Right atrium auricular region (tissue), 2 donors: Measurements from ENCODE around the gene TCAIM. TPM values are rescaled to one million over a fixed set of nuclear protein-coding genes. Genes with fewer than 3 reads are reported as not detected.
A peak's percentile ranks its signal among the peaks of the same experiment; 100 is the strongest.
"Not testable (repeated sequence)": the region's sequence is repeated elsewhere in the genome, so short reads cannot be mapped to it uniquely, and the experiment has no call there.

Experiments used
- DNase-seq: peaks from one replicate; pipeline ENCODE4 v3.0.0-alpha.2; 2019; ENCODE audit warnings: low spot score
- H3K27ac ChIP-seq, 2 donors: fragments of 200-600 bp; sonication (generic); 1 replicate in 1 of 2; 2 replicates in 1 of 2; pipeline ENCODE4 v1.5.1; 2016 to 2019
- H3K27me3 ChIP-seq, 2 donors: fragments of 200-600 bp; sonication (generic); one replicate each; pipeline versions ENCODE4 v1.5.1 to v1.6.0; 2017 to 2019
- H3K36me3 ChIP-seq: fragments of 200-600 bp; sonication (generic); one replicate; pipeline ENCODE4 v1.5.1; 2016
- H3K4me1 ChIP-seq, 2 donors: fragments of 200-600 bp; sonication (generic); one replicate each; pipeline versions ENCODE4 v1.5.1 to v1.6.0; 2017 to 2019
- H3K4me3 ChIP-seq, 2 donors: fragments of 200-600 bp; sonication (generic); 1 replicate in 1 of 2; 2 replicates in 1 of 2; pipeline ENCODE4 v1.5.1; 2017 to 2019; ENCODE audit warnings: mild to moderate bottlenecking in 1 of 2, moderate library complexity in 1 of 2
- H3K9me3 ChIP-seq, 2 donors: fragments of 200-600 bp; sonication (generic); one replicate each; pipeline ENCODE4 v1.5.1; 2019
- CTCF ChIP-seq, 2 donors: fragments of 200-600 bp; sonication (generic); IDR thresholded peaks; one replicate each; pipeline ENCODE4 v1.5.1; 2019; ENCODE audit warnings: antibody characterized with exemption in 2 of 2
- total RNA-seq, 2 donors: library from RNA; depleted of rRNA; stranded (reverse); fragments of >200 nt; gene quantifications; one replicate each; pipeline ENCODE4 v1.1.0, GENCODE V29; 2016

TCAIM gene
- total RNA-seq, 2 donors from 2014 or later = 18.8 to 37.6 TPM

- Histone ChIP-seq H3K9me3 (no peaks in the 10 kb centered on the region), H3K4me3 (no peak overlapping the region), H3K27me3 (no peaks in the 10 kb centered on the region), H3K4me1 (no peaks in the 10 kb centered on the region), H3K36me3 (no peaks in the 10 kb centered on the region), H3K27ac (no peak overlapping the region)
- peak; percentile 53 for DNase-seq
- no peak for TF ChIP-seq CTCF (IDR thresholded peaks at IDR 0.05)
Observed at GRCh38 chr3:44411031-44411645, 72.6 kb downstream of the TCAIM start.

GRCh38 chr3:44412365-44412764 lies 73.8 kb downstream of the TCAIM start:
- Histone ChIP-seq H3K9me3 (no peaks in the 10 kb centered on the region), H3K36me3 (no peaks in the 10 kb centered on the region), H3K27me3 (no peaks in the 10 kb centered on the region), H3K4me3 (no peak overlapping the region), H3K4me1 (no peaks in the 10 kb centered on the region), H3K27ac (no peak overlapping the region)
- peak; percentile 49 for DNase-seq
- no peak for TF ChIP-seq CTCF (IDR thresholded peaks at IDR 0.05)

GRCh38 chr3:44414517-44415090 lies 76.0 kb downstream of the TCAIM start:
- Histone ChIP-seq H3K36me3 (no peaks in the 10 kb centered on the region), H3K4me1 (no peaks in the 10 kb centered on the region), H3K27ac (no peak overlapping the region), H3K9me3 (no peaks in the 10 kb centered on the region), H3K4me3 (no peak overlapping the region), H3K27me3 (no peaks in the 10 kb centered on the region)
- no peak for DNase-seq
- no peak for TF ChIP-seq CTCF (IDR thresholded peaks at IDR 0.05)

- DNase-seq = peak; percentile 49
- Histone ChIP-seq H3K27ac (no peak overlapping the region), H3K4me1 (no peaks in the 10 kb centered on the region), H3K36me3 (no peaks in the 10 kb centered on the region), H3K4me3 (no peak overlapping the region), H3K27me3 (no peaks in the 10 kb centered on the region), H3K9me3 (no peaks in the 10 kb centered on the region)
- no peak for TF ChIP-seq CTCF (IDR thresholded peaks at IDR 0.05)
Observed at GRCh38 chr3:44415421-44415820, 76.9 kb downstream of the TCAIM start.

- no peaks in the 10 kb centered on the region for H3K9me3 ChIP-seq
- H3K27me3 ChIP-seq = no peaks in the 10 kb centered on the region
- no peaks in the 10 kb centered on the region for H3K36me3 ChIP-seq
- TF ChIP-seq CTCF (IDR thresholded peaks at IDR 0.05) = no peak
- H3K27ac ChIP-seq = no peak overlapping the region
- no peak overlapping the region for H3K4me3 ChIP-seq
- peak; percentile 51 for DNase-seq
- H3K4me1 ChIP-seq = no peaks in the 10 kb centered on the region
Observed at GRCh38 chr3:44416031-44417030, 77.8 kb downstream of the TCAIM start.

GRCh38 chr3:44418118-44418517 lies 79.6 kb downstream of the TCAIM start:
- not testable (repeated sequence) for H3K4me3 ChIP-seq, H3K4me1 ChIP-seq, DNase-seq, H3K9me3 ChIP-seq, H3K27me3 ChIP-seq, H3K36me3 ChIP-seq, H3K27ac ChIP-seq
